HepG2 (cell line): ENCODE measurements around the gene TRAP1. TPM values are rescaled to one million over a fixed set of nuclear protein-coding genes. Genes with fewer than 3 reads are reported as not detected.

ENCODE experiments used
- AGO1 ChIP-seq: fragments of 200-400 bp; formaldehyde crosslinking; IDR thresholded peaks from 2 replicates; pipeline ENCODE4 v1.6.1; 2017; ENCODE audit warnings: mild to moderate bottlenecking, low read depth, low read length, moderate library complexity; ENCODE audit not compliant: poor library complexity, severe bottlenecking
- ATAD3A ChIP-seq: sonication (generic); formaldehyde crosslinking; IDR thresholded peaks from 2 replicates; pipeline ENCODE4 v1.4.0; 2020; ENCODE audit warnings: missing genetic modification reagents
- ATF7 ChIP-seq, 2 experiments: fragments of 450-650 bp in 1 of 2; sonication (generic) in 1 of 2; formaldehyde crosslinking in 1 of 2; IDR thresholded peaks; 2 replicates each; pipeline versions ENCODE4 v1.4.0 to v1.6.1; 2016 to 2020; ENCODE audit warnings: antibody characterized with exemption in 1 of 2, mild to moderate bottlenecking in 1 of 2, missing genetic modification reagents in 1 of 2
- FOXM1 ChIP-seq: sonication (generic); formaldehyde crosslinking; IDR thresholded peaks from 2 replicates; pipeline ENCODE4 v1.5.0; 2020; ENCODE audit warnings: missing genetic modification reagents
- KDM3A ChIP-seq: IDR thresholded peaks from 2 replicates; pipeline ENCODE4 v1.6.1; 2018; ENCODE audit warnings: low read depth, missing compliant biosample characterization
- NFATC3 ChIP-seq: sonication (generic); formaldehyde crosslinking; IDR thresholded peaks from 2 replicates; pipeline ENCODE4 v1.5.1; 2020; ENCODE audit warnings: mild to moderate bottlenecking, missing genetic modification reagents
- NFIB ChIP-seq: sonication (generic); formaldehyde crosslinking; IDR thresholded peaks from 2 replicates; pipeline ENCODE4 v1.9.0; 2021; ENCODE audit warnings: missing genetic modification reagents, mild to moderate bottlenecking, borderline replicate concordance
- NONO ChIP-seq, 2 experiments: fragments of 450-650 bp in 1 of 2; sonication (generic) in 1 of 2; formaldehyde crosslinking in 1 of 2; IDR thresholded peaks in 1 of 2; conservative IDR thresholded peaks in 1 of 2; 2 replicates each; pipeline versions ENCODE4 v1.6.1 to v1.8.0; 2017 to 2022; ENCODE audit warnings: mild to moderate bottlenecking in 1 of 2, missing genetic modification reagents in 1 of 2, moderate library complexity in 1 of 2
- SALL2 ChIP-seq: sonication (generic); formaldehyde crosslinking; IDR thresholded peaks from 2 replicates; pipeline ENCODE4 v1.8.1; 2023; ENCODE audit warnings: mild to moderate bottlenecking, missing genetic modification reagents, inconsistent platforms
- SCMH1 ChIP-seq: sonication (generic); formaldehyde crosslinking; IDR thresholded peaks from 2 replicates; pipeline ENCODE4 v1.9.0; 2021; ENCODE audit warnings: missing genetic modification reagents, mild to moderate bottlenecking, borderline replicate concordance
- YEATS4 ChIP-seq: sonication (generic); formaldehyde crosslinking; IDR thresholded peaks from 2 replicates; pipeline ENCODE4 v1.4.0; 2020; ENCODE audit warnings: missing genetic modification reagents, borderline replicate concordance
- ZFP90 ChIP-seq: sonication (generic); formaldehyde crosslinking; IDR thresholded peaks from 2 replicates; pipeline ENCODE4 v1.8.0; 2022; ENCODE audit warnings: missing genetic modification reagents, mild to moderate bottlenecking, inconsistent platforms, borderline replicate concordance
- ZNF329 ChIP-seq: sonication (generic); formaldehyde crosslinking; IDR thresholded peaks from 2 replicates; pipeline ENCODE4 v1.9.0; 2021; ENCODE audit warnings: low read depth, mild to moderate bottlenecking, missing genetic modification reagents
- ZNF354B ChIP-seq: sonication (generic); formaldehyde crosslinking; IDR thresholded peaks from 2 replicates; pipeline ENCODE4 v1.8.0; 2022; ENCODE audit warnings: mild to moderate bottlenecking, missing genetic modification reagents
- polyA plus RNA-seq, 8 experiments: library from polyadenylated mRNA; depleted of rRNA in 3 of 8; stranded (reverse) in 7 of 8; unstranded in 1 of 8; fragments of >200 nt; fragmentation: Illumina TruSeq in 4 of 8; extraction: Trizol in 4 of 8; gene quantifications; 2 replicates each; pipeline versions ENCODE4 v1.2.1 to v1.2.3, GENCODE V29; 2011 to 2016; ENCODE audit warnings: low read depth in 4 of 8, missing spikeins in 1 of 8, mixed read lengths in 1 of 8; ENCODE audit not compliant: insufficient read depth in 1 of 8
- total RNA-seq, 5 experiments: library from RNA; depleted of rRNA; stranded (reverse); fragments of >200 nt; fragmentation: Illumina TruSeq; extraction: Trizol; gene quantifications; 2 replicates each; pipeline ENCODE4 v1.2.3, GENCODE V29; 2016; ENCODE audit warnings: low read depth in 1 of 5
- TF ChIP-seq, protein P1 (sequence below): sonication (generic); formaldehyde crosslinking; IDR thresholded peaks from 2 replicates; pipeline ENCODE4 v1.8.1; 2023; ENCODE audit warnings: missing genetic modification reagents, mild to moderate bottlenecking, borderline replicate concordance
- TF ChIP-seq, protein P2 (sequence below): sonication (generic); formaldehyde crosslinking; IDR thresholded peaks from 2 replicates; pipeline ENCODE4 v1.4.0; 2020; ENCODE audit warnings: missing genetic modification reagents
- TF ChIP-seq, protein P3 (sequence below): sonication (generic); formaldehyde crosslinking; IDR thresholded peaks from 2 replicates; pipeline ENCODE4 v1.8.0; 2022; ENCODE audit warnings: missing genetic modification reagents, mild to moderate bottlenecking, inconsistent platforms, borderline replicate concordance
- TF ChIP-seq, protein P4 (sequence below): sonication (generic); formaldehyde crosslinking; IDR thresholded peaks from 2 replicates; pipeline ENCODE4 v1.4.0; 2020; ENCODE audit warnings: mild to moderate bottlenecking, missing genetic modification reagents, borderline replicate concordance

The TRAP1 gene
- total and polyA plus RNA-seq, 2 of the 13 experiments (the other 11 are each of a cell fraction or from before 2014, with no cell fraction given) = 127 to 240 TPM

DNA sequence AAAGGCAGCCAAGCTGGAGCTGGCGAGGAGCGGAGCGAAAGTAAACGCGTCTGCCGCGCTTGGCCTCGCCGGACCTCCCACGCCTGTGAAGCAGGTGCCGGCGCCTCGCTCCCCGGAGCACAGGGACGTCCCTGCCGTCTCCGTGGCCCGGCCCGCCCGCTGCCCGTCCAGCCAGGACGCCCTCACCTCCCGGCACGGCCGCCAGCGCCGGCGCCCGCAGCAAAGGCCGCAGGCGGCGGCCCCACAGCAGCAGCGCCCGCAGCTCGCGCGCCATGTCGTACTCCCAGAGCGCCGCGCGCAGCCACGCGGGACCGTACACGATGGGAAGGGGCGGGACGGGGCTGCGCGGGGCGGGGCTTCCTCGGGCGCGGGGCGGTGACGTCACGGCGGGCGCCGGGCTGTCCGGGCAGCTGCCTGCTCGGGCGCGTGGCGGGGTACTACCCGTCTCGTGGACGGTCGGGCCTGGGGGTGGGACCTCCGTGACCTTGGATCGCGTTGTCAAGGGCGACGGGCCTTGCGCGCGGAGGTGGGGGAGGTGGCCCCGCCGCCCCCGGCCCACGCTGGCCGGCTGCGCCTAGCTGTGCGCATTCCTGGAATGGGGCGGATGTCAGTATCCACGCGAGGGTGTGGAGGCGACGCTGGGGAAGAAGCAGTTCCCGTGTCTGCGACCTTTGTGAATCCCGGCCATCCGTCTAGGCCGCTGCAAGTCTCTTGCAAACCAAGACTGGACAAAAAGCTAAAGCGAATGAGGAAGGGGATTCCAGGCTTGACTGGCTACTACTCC lies at the start of gene TRAP1 (continued):
- TF ChIP-seq, protein P1, sequence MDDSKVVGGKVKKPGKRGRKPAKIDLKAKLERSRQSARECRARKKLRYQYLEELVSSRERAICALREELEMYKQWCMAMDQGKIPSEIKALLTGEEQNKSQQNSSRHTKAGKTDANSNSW (CRISPR knock-in tag) = no peak; the same call in 1 of the 2 replicates
- peak; percentile 67; the same call in 1 of the 2 replicates for TF ChIP-seq ZNF329 (CRISPR knock-in tag)
- TF ChIP-seq SALL2 (CRISPR knock-in tag) = peak; percentile 57; the same call in 1 of the 2 replicates
- TF ChIP-seq, protein P2, sequence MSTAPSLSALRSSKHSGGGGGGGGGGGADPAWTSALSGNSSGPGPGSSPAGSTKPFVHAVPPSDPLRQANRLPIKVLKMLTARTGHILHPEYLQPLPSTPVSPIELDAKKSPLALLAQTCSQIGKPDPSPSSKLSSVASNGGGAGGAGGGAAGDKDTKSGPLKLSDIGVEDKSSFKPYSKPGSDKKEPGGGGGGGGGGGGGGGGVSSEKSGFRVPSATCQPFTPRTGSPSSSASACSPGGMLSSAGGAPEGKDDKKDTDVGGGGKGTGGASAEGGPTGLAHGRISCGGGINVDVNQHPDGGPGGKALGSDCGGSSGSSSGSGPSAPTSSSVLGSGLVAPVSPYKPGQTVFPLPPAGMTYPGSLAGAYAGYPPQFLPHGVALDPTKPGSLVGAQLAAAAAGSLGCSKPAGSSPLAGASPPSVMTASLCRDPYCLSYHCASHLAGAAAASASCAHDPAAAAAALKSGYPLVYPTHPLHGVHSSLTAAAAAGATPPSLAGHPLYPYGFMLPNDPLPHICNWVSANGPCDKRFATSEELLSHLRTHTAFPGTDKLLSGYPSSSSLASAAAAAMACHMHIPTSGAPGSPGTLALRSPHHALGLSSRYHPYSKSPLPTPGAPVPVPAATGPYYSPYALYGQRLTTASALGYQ (CRISPR knock-in tag) = no peak
- TF ChIP-seq KDM3A (CRISPR knock-in tag) = no peak
- TF ChIP-seq ATF7 (IDR thresholded peaks at IDR 0.05) = no peak; the same call in 1 of the 2 replicates
- TF ChIP-seq ATF7 (CRISPR knock-in tag; IDR thresholded peaks at IDR 0.05) = no peak; the same call in 1 of the 2 replicates
- TF ChIP-seq ZNF354B = no peak
- no peak for TF ChIP-seq NONO (IDR thresholded peaks at IDR 0.05)
- peak; percentile 65; the same call in 1 of the 2 replicates for TF ChIP-seq NONO (CRISPR knock-in tag; conservative IDR thresholded peaks at IDR 0.05)
- peak; percentile 92 for TF ChIP-seq YEATS4 (CRISPR knock-in tag)
- TF ChIP-seq, protein P3, sequence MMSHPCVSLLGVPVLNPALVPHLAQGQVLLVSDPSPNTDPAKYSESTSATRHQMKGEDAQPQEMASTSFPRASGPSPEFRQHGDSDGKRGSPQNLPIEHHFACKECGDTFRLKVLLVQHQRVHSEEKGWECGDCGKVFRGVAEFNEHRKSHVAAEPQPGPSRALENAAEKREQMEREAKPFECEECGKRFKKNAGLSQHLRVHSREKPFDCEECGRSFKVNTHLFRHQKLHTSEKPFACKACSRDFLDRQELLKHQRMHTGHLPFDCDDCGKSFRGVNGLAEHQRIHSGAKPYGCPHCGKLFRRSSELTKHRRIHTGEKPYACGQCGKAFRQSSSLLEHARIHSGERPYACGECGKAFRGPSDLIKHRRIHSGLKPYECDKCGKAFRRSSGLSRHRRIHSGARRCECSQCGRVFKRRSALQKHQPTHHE (CRISPR knock-in tag) = no peak
- no peak for TF ChIP-seq SCMH1 (CRISPR knock-in tag)
- TF ChIP-seq NFATC3 (CRISPR knock-in tag) = no peak
- TF ChIP-seq FOXM1 (CRISPR knock-in tag) = no peak
- no peak for TF ChIP-seq ATAD3A (CRISPR knock-in tag)
- TF ChIP-seq AGO1 = no peak
- TF ChIP-seq NFIB (CRISPR knock-in tag) = no peak
- TF ChIP-seq, protein P4, sequence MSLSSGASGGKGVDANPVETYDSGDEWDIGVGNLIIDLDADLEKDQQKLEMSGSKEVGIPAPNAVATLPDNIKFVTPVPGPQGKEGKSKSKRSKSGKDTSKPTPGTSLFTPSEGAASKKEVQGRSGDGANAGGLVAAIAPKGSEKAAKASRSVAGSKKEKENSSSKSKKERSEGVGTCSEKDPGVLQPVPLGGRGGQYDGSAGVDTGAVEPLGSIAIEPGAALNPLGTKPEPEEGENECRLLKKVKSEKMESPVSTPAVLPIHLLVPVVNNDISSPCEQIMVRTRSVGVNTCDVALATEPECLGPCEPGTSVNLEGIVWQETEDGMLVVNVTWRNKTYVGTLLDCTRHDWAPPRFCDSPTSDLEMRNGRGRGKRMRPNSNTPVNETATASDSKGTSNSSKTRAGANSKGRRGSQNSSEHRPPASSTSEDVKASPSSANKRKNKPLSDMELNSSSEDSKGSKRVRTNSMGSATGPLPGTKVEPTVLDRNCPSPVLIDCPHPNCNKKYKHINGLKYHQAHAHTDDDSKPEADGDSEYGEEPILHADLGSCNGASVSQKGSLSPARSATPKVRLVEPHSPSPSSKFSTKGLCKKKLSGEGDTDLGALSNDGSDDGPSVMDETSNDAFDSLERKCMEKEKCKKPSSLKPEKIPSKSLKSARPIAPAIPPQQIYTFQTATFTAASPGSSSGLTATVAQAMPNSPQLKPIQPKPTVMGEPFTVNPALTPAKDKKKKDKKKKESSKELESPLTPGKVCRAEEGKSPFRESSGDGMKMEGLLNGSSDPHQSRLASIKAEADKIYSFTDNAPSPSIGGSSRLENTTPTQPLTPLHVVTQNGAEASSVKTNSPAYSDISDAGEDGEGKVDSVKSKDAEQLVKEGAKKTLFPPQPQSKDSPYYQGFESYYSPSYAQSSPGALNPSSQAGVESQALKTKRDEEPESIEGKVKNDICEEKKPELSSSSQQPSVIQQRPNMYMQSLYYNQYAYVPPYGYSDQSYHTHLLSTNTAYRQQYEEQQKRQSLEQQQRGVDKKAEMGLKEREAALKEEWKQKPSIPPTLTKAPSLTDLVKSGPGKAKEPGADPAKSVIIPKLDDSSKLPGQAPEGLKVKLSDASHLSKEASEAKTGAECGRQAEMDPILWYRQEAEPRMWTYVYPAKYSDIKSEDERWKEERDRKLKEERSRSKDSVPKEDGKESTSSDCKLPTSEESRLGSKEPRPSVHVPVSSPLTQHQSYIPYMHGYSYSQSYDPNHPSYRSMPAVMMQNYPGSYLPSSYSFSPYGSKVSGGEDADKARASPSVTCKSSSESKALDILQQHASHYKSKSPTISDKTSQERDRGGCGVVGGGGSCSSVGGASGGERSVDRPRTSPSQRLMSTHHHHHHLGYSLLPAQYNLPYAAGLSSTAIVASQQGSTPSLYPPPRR (CRISPR knock-in tag) = no peak
- no peak; the same call in 1 of the 2 replicates for TF ChIP-seq ZFP90 (CRISPR knock-in tag)
